Fibroblast of skin of back (primary cell): ENCODE measurements around the gene SGCD.

Experiments used
- DNase-seq: peaks from one replicate; pipeline ENCODE4 v3.0.0-alpha.2; 2013

SGCD gene

GRCh38 chr5:156361436-156362109 lies 34.6 kb downstream of the SGCD start:
- peak; percentile 83 for DNase-seq

- DNase-seq = no peak
Observed at GRCh38 chr5:156363861-156364260, 36.9 kb downstream of the SGCD start.

- peak; percentile 77 for DNase-seq
Observed at GRCh38 chr5:156366521-156366920, 39.6 kb downstream of the SGCD start.

GRCh38 chr5:156367597-156367996 lies 40.6 kb downstream of the SGCD start:
- DNase-seq = peak; percentile 94

- no peak for DNase-seq
Observed at GRCh38 chr5:156375895-156376495, 49.0 kb downstream of the SGCD start.

GRCh38 chr5:156376751-156377150 lies 49.8 kb downstream of the SGCD start:
- peak; percentile 25 for DNase-seq

GRCh38 chr5:156378159-156378558 lies 51.2 kb downstream of the SGCD start:
- no peak for DNase-seq

GRCh38 chr5:156379206-156379605 lies 52.2 kb downstream of the SGCD start:
- peak; percentile 64 for DNase-seq

GRCh38 chr5:156380848-156381247 lies 53.9 kb downstream of the SGCD start:
- DNase-seq = peak; percentile 82

- peak; percentile 87 for DNase-seq
Observed at GRCh38 chr5:156383510-156384265, 56.7 kb downstream of the SGCD start.

- no peak for DNase-seq
Observed at GRCh38 chr5:156385416-156385815, 58.5 kb downstream of the SGCD start.

- DNase-seq = no peak
Observed at GRCh38 chr5:156386976-156387375, 60.0 kb downstream of the SGCD start.

- DNase-seq = no peak
Observed at GRCh38 chr5:156387391-156387790, 60.4 kb downstream of the SGCD start.

- no peak for DNase-seq
Observed at GRCh38 chr5:156388233-156388632, 61.3 kb downstream of the SGCD start.

- DNase-seq = peak; percentile 86
Observed at GRCh38 chr5:156391139-156391538, 64.2 kb downstream of the SGCD start.

- DNase-seq = no peak
Observed at GRCh38 chr5:156393980-156394379, 67.0 kb downstream of the SGCD start.

- DNase-seq = no peak
Observed at GRCh38 chr5:156394642-156395305, 67.8 kb downstream of the SGCD start.

- no peak for DNase-seq
Observed at GRCh38 chr5:156395306-156395675, 68.3 kb downstream of the SGCD start.

GRCh38 chr5:156396063-156396829 lies 69.3 kb downstream of the SGCD start:
- DNase-seq = peak; percentile 87

- no peak for DNase-seq
Observed at GRCh38 chr5:156396830-156397081, 69.8 kb downstream of the SGCD start.

- no peak for DNase-seq
Observed at GRCh38 chr5:156399323-156399722, 72.4 kb downstream of the SGCD start.

GRCh38 chr5:156400231-156400986 lies 73.4 kb downstream of the SGCD start:
- no peak for DNase-seq
